ENCODE measurements around the gene GRK3.

The GRK3 gene

DNA sequence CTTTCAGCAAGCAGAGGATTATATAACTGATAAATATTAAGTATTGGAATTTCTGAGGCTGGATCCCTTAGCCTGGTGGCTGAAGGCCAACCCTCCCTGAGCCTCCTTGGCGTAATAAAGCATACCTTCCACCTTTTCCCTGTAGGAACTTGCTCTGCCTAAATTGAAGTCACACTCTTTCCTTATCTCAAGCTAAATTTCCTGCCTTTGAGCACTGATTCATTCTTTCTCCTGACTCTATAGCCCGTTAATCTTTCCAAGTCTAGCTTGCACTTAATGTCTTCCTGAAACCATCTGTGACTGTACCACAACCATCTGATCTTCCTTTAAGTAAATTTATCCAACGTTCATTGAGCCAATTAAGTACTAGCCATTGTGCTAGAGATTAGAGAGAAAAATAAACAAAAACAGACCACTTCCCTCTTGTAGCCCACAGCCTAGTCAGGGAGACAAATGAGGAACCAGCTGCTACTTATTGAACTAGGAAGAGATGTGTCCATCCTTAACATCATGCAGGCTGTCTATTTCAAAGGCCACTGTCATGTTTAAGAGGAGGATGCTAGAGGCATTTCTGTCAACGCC is 62.9 kb downstream of the GRK3 start:
- DNase-seq, result peak; percentile 63 to 80 (median 71)

DNA sequence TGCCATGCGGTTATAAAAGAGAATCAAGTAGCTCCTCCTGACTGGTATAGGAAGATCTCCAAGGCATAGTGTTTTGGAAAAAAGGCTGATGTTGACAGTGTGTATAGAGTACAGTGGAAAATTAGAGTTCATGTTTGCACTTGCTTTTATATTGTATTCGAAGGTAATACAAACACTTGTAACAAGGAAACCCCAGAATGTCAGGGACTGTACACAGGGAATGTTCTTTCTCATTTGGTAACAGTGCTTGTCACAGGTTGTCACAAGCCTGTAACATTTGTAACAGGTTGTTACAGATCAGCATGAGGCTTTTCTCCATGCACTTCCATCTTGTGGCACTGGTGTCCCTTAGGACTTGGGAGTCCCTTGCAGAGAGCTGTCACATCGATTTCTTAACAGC is 64.0 kb downstream of the GRK3 start:
- DNase-seq, result no peak

DNA sequence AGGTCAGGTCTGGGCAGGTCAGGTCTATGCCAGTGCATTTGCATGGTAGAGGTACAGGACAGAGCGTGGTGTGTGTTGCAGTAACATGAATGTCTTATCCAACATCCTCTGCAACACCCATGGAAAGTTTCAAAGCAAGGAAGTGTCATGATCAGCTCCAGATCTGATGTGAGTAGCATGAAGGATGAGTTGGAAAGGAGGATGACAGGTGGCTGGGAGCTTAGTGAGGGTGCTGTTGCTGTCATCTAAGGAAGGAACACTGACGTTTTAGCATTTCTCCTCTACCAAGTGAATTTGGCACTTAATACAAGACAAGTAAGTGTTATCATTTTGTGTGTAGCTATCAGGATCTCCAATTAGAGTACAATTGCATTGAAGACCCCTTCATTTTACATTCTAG is 65.1 kb downstream of the GRK3 start:
- no peak for DNase-seq

DNA sequence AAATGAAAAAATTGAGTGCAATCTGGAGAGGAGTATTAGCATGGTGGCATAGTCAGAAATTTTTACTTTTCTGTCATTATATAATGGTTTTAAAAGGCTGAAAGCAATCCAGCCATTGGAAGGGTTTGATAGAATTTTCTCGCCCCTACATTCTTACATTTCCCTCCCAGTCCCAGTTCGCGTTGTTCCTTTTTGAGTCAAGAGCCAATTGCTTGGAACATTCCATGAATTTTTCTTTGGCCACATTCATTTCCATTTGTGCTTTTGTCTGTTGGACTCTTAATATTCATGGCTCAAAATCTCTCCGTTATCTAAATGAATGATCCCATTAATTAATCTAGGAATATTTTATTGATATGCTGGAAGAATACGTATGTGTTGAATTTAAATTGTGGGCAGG is 66.0 kb downstream of the GRK3 start:
- no peak for DNase-seq

DNA sequence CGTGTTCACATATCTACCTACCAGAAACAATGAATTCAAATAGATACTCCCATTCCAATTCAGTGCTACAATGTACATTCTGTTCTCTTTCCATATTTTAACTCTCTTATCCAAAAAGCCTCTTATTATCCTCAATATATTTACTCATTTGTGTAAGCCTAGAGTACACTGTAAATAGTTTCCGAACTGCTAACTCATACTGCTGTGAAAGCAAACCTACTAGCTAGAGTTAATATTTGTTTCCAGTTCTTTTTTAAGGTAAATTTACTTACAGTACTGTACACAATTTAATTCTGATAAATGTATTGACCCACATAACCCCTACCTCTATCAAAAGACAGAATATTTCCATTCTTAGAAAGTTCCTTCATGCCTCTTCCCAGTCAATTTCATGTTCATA is 71.8 kb downstream of the GRK3 start:
- DNase-seq, result no peak

DNA sequence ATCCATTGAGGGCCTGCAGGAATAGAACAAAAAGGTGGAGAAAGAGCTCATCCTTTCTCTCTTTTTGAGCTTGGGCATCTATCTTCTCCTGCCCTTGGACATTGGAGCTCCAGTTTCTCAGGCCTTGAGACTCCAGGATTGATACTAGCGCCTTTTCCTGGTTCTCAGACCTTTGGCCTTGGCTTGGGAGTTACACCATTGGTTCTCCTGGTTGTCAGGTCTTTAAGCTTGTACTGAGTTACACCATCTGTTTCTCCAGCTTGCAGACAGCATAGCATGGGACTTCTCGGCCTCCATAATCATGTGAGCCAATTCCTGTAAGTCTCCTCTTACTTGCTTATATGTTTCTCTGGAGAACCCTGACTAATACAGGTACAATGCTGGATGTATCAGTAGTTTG is 72.6 kb downstream of the GRK3 start:
- no peak for DNase-seq

DNA sequence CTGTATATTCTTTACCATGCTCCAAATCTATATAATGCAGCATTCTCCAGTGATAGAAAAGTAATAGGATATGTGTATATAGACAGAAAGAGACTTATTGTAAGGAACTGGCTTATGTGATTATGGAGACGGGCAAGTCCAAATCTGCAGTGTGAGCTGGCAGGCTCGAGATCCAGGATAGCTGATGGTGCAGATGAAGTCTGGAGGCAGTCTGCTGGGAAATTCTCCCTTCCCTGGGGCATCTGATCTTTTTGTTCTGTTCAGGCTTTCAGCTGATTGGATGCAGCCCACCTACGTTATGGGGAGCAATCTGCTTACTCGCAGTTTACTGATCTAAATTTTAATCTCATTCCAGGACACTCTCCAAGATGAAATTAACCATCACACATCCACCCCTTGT is 73.2 kb downstream of the GRK3 start:
- DNase-seq, result no peak

DNA sequence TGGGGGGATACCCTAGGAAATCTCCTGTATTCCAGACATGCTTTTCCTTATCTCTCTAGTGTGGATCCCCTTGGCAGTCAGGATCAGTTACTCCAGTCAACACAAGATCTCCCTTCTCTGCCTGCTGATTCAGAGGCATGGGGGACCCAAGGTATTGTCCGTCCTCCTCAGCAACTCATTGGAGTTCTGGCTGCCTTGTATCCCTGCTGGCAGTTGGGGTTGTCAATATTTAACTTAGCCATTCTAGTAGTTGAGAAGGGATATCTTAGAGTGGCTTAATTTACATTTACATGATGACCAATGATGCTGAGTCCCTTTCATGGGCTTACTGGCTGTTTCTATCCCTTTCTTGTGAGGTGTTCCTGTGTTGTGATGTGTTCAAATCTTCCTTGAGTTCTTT is 74.2 kb downstream of the GRK3 start:
- DNase-seq, result no peak

DNA sequence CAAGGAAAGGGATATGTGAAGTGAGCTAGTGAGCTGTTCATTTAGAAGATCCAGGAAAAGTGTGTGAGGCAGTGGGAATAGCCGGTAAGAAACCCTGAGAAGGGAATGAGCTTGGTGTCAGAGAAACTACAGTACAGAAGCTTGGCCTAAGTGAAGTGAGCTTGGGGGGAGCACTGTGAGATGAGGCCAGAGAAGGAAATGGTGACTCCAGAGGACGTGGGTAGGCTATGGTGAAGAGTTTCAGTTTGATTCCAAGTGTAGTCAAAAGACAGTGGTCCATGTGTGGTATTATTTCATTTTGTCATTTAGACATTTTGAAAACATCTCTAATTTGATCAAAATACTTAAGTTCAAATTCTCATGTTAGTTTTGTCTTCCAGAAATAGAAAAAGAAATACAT is 77.2 kb downstream of the GRK3 start:
- DNase-seq, result no peak

DNA sequence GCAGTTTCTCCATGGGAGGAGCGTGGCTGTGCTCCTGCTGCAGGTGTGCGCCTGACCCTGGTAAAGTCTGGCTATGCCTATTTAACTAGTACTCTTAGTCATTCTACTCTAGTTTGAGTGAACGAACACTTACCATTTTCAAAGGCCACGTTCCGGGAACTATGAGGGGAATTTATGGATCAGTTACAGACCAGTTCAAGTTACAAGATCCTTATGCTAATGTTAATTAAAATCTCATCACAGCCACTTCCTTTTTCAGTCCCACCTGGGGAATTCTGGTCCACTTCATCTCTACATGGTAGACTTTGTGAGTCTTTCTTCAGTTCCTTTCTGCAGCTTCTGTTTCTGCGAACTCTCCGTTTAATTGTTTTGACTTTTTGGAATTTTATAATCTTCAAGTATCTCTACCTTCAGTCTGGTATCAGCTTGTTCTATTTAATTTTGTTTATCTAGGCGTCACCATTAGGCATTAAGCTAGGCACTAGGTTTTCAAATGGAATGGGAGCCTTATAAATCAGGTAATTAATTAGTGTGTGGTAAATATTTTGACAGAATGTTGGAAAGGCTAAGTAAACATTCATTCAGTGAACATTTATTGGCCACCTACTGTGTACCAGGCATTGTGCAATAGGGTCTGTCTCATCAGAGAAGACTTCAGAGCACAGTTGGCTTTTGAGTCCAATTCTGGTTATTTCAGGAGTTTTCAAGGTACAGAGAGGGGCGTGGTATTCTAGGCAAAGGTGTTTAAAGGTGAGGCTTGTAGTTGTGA is 78.9 kb downstream of the GRK3 start:
- no peak for DNase-seq

DNA sequence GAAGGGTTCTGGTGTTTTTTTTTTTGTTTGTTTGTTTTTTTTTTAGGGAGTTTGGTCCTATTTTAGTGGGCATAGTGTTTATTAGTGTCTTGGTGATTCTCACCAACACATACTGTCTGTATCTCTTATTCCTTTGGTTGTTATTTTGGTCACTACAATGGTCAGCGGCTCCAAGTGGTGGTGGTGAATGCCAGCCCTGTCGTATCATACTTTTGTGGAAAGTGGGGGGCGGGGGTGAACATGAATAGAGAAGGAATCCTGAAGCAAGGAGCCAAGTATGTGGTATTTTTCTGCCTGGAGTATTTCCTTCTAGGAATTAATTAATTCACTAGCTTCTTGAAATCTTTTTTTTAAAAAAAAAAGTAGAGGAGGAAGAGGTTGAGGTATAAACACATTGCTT is 79.6 kb downstream of the GRK3 start:
- no peak for DNase-seq

DNA sequence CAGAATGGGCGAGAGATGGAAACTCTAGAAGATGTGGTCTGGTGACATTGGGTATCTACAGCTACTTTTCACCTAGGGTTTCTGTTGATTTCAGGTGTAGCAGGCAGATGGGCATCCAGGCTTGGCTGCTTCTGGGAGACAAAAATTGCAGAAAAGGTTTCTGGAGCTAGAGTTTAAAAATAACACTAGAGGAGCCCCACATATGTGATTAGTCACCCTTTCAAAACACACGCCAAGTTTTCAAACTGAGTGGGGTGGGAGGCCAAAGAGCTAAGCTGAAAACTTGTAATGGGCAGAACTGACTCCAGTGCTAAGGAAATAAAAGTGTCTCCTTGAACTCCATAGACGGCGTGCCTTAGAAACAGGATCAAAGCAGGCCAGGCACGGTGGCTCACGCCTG is 80.8 kb downstream of the GRK3 start:
- peak in 1 of 4 experiments; percentile 12 for DNase-seq

DNA sequence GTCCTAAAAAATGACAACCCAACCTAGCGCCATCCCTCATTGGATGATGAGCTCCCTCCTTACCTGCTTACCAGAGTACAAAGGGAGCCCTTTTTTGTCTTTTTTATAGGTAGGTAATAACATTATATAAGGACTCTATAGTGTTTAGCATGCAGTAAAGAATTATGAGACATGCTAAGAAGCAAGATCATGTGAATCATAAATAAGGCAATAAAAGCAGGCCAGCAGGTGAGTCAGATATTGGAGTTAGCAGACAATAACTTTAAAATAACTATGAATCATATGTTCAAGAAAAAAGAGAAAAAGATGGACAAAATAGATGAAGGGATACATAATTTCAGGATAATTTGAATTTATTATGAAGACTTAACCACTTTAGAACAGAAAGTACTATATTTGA is 81.5 kb downstream of the GRK3 start:
- no peak for DNase-seq

DNA sequence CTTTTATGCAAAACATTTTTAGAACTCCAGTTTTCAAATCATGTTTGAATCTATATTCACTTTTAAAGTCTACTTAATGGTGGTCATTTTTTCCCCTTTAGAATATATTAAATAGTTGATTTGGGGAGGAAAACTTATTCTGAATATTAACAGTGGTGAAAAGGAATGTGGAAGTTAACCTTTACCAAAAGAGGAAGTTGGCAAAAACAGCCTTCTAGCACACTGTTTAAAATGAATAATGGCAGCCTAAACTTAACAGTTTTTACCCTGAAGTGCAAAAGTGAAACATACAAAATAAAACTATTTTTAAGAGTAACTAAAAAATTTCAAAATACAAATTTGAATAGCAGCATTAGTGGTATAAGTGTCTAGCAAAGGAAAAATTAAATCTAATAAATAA is 86.4 kb downstream of the GRK3 start:
- peak; percentile 30 to 83 (median 64) for DNase-seq

DNA sequence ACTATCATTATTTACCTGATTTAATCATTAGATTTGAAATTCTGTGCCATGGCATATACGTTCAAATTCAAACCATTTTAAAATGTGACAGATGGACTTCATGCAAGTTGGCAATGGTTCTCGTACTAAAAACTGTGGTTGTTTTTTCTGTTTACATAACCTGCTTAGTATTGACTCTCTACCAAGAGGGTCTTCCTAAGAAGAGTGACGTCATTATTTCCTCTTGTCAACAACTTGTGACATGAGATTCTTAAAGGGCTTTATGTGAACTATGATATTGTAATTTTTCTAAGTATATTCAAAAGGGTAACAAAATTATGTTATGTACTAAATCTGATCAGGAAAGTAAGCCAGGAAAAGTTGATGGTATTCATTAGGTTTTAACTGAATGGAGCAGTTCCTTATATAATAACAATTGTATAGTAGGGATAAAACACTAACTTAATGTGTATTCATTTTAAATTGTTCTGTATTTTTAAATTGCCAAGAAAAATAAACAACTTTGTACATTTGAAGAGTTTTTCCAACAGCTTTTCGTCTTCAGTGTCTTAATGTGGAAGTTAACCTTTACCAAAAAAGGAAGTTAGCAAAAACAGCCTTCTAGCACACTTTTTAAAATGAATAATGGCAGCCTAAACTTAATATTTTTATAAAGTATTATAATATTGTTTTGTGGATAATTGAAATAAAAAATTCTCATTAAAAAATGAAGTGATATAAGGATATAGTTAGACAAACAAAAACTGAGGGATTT is 87.0 kb downstream of the GRK3 start:
- DNase-seq, result peak in 2 of 4 experiments; percentile 62 to 71

DNA sequence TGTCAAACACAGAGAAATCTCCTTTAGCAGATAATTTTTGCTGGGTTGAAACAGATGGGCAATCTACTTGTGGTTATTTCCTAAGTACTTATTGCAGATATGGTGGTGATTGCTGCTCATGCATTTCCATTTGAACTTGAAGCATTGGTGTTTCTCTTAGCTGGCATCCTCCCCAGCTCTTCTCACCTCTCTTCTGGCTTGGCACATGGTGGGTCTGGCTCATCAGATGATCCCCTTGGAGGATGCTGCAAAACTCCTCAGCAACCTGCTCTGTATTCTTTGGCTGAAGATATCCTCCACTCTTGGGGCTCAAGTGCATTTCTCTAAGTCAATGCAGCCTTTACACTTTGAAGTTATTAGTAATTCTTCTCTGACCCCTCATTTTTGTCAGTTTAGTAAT is 90.2 kb downstream of the GRK3 start:
- DNase-seq, result no peak

DNA sequence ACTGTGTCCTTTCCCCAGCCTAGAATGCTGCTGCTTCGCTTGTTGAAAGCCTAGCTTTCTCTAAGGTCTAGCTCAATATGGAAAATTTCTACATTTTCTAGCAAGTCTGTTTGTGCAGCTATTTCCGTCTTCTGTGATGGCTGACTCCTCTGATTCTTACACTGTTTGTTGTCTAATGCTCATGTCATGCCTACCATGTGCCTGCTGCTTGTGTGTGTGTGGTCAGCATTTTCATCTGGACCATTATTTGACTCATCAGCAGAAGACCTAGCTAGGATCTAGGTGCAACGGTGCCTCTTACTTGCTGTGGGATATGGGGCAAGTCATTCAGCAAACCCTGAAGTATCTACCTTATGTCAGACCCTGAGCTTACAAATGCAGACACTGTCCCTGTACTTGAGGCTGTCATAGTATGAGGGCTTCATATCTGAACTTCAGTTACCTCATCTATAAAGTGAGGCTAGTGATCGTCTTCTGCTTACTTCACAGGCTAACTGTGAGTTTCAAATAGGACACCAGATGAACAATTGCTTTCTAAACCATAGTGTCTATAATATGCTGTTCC is 91.0 kb downstream of the GRK3 start:
- DNase-seq, result peak; percentile 26 to 61 (median 42)

DNA sequence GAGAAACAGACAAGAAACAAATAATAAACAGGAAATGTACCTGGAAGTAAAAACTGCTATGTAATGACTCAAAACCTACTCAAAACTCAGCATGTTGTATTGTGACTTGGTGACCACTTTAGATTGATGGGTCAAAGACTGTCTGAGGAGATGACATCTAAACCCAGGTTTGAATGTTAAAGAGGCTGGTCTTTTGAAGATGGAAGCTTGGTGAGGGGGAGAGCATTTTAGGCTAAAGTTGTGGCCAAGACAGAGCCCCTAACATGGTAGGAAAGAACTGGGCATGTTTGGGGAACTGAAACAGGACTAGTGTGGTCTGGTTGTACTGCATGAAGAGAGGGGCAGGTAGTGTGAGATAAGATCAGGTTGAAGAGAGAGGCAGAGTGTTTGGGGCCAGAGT is 92.2 kb downstream of the GRK3 start:
- no peak for DNase-seq

DNA sequence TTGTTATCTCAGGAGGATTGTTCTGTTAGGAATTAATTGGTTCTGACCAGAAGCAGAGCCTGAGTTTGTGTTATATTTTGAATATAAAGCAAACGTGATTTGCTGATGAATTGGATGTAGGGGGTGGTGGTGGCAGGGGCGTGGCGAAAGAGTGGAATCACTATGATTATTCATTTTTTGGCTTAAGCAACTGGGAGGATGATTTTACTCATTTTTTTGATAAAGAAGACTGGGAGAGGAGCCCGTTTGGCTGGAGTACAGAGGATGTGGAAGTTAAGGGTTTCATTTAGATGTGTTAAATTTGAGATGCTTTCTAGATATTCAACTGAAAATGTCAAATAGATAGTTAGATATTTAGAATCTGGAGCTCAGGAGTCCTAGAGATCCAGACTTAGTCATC is 94.2 kb downstream of the GRK3 start:
- no peak for DNase-seq

DNA sequence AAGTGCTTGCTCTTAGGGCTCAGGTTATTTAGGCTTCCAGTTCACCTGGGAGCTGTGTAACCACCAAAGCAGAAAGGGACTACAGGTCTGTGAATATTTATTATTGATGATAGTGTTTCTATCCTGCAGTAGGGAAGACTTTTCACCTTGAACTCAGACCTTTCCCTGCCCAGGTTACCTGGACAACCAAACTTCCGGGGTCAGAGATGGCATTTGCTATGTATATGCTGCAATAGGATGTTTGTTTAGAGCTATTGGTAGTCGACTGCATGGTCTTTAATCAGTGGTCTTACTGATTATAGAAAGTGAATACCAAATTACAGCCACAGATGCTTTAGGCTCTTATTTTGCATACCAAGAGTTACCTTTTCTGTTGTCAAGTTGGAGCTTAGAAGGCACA is 94.9 kb downstream of the GRK3 start:
- DNase-seq, result no peak

DNA sequence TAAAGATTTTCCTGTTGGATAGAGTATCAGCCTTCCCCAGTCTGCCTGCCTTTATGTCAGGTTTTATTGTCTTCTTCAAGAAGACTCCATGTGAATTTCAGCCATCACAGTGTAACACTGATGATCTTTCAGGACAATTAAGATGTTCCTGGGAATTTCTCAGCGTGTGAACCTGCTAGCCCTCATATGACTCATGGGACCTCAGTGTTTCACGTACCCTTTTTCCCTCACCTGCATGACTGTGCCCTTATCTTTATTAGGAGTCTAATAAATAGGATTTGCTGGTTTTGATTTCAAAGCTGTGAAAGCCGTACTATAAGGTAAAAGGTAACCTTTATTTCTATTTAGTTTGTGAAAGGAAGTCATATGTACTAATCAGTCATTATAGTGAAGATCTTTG is 95.9 kb downstream of the GRK3 start:
- DNase-seq, result no peak

DNA sequence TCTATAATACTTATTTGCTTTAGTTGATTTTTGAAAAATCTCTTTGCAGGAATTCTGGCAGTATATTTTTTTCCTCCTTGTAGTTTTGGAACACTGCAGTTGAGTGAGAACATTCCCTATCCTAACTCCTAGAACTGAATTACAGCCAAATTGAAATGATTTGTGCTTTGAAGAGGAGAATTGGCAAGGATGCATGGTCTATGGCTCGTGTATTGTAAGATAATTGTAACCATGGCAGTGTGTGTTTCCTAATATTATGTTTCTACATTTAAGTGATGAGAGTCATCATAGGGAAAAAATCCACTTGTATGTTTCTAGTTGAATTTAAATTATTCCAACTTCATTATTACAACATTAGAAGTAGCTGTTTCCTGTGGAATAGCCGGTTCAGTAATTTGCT is 96.6 kb downstream of the GRK3 start:
- DNase-seq, result no peak

DNA sequence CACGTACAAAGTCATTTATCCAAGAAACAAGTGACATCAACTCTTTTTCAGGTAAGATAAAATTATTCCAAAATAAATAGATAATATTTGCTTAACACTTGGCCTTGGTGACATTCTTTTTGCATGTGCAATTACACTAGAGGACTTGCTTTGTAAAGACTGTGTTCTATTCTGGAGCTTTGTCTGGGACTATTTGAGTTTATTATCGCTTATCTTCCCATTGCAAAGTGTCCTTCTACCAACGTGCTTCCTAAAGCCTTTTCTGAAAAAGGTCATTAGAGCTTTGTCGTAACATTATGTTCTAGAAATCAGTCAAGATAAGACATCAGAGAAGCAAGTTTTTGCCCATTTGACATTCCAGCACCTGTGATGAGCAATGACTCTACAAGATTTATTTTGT is 99.2 kb downstream of the GRK3 start:
- no peak for DNase-seq

DNA sequence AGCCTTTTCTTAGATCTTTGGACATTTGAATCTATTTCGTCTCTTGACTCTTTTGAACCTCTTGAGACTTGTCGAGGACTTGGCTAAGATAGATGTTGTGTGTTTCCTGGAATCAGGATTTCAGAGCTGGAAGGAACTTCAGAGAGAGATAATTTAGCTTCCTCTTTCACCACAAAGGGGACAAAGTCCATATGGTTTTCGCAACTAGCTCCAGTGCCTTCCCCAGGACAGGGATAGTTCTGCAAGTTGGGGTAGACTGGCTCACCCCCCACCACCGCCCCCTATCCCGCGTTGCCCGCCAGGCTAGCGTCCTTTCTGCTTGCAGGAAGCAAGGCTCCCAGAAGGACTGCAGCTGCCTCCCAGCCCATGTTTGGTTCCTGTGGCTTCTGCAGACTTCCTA is 101.8 kb downstream of the GRK3 start:
- DNase-seq, result peak; percentile 54 to 68 (median 63)

Data from suppressor macrophage (primary cell).